Parathyroid adenoma (tissue), 2 donors: ENCODE data around the gene CLEC4G.

ENCODE experiments used
- H2AFZ ChIP-seq: fragments of 300-600 bp; sonication (generic); one replicate; pipeline ENCODE4 v1.7.0; 2017; ENCODE audit warnings: antibody characterized with exemption, mild to moderate bottlenecking
- H3K27ac ChIP-seq: fragments of 300-600 bp; sonication (generic); one replicate; pipeline ENCODE4 v1.7.0; 2017
- H3K27me3 ChIP-seq: fragments of 300-600 bp; sonication (generic); one replicate; pipeline ENCODE4 v1.7.0; 2017; ENCODE audit warnings: low read length; ENCODE audit not compliant: control insufficient read depth, insufficient read depth
- H3K36me3 ChIP-seq: fragments of 300-600 bp; sonication (generic); one replicate; pipeline ENCODE4 v1.7.0; 2017; ENCODE audit warnings: low read length; ENCODE audit not compliant: control insufficient read depth, insufficient read depth
- H3K4me1 ChIP-seq: fragments of 300-600 bp; sonication (generic); one replicate; pipeline ENCODE4 v1.7.0; 2017; ENCODE audit warnings: control low read depth
- H3K4me2 ChIP-seq: fragments of 300-600 bp; sonication (generic); one replicate; pipeline ENCODE4 v1.7.0; 2017; ENCODE audit warnings: low read length
- H3K4me3 ChIP-seq: fragments of 300-600 bp; sonication (generic); one replicate; pipeline ENCODE4 v1.7.0; 2017; ENCODE audit warnings: low read depth, low read length
- H3K79me2 ChIP-seq: fragments of 300-600 bp; sonication (generic); one replicate; pipeline ENCODE4 v1.7.0; 2017; ENCODE audit warnings: control low read depth
- H3K9ac ChIP-seq: fragments of 300-600 bp; sonication (generic); one replicate; pipeline ENCODE4 v1.7.0; 2017; ENCODE audit warnings: mild to moderate bottlenecking
- H3K9me3 ChIP-seq: fragments of 300-600 bp; sonication (generic); one replicate; pipeline ENCODE4 v1.7.0; 2017; ENCODE audit warnings: low read length; ENCODE audit not compliant: control insufficient read depth
- CTCF ChIP-seq: fragments of 300-600 bp; sonication (generic); IDR thresholded peaks from one replicate; pipeline ENCODE4 v1.7.0; 2017; ENCODE audit warnings: antibody characterized with exemption, mild to moderate bottlenecking
- donor health status: primary hyperparathyroidism.

The CLEC4G gene

GRCh38 chr19:7775761-7776160 lies 43.9 kb upstream of the CLEC4G start:
- Histone ChIP-seq H3K4me2 (no peak overlapping the region), H3K79me2 (no peaks in the 10 kb centered on the region), H3K27me3 (no peaks in the 10 kb centered on the region), H3K9ac (no peak overlapping the region), H3K4me3 (no peak overlapping the region), H2AFZ (no peak overlapping the region), H3K4me1 (no peaks in the 10 kb centered on the region), H3K9me3 (no peaks in the 10 kb centered on the region), H3K27ac (no peak overlapping the region), H3K36me3 (no peaks in the 10 kb centered on the region)
- TF ChIP-seq CTCF = no peak

GRCh38 chr19:7773841-7774240 lies 41.9 kb upstream of the CLEC4G start:
- Histone ChIP-seq H3K27ac (no peak overlapping the region), H3K9me3 (no peaks in the 10 kb centered on the region), H3K27me3 (no peaks in the 10 kb centered on the region), H2AFZ (no peak overlapping the region), H3K9ac (no peak overlapping the region), H3K4me3 (no peak overlapping the region), H3K36me3 (no peaks in the 10 kb centered on the region), H3K79me2 (no peaks in the 10 kb centered on the region), H3K4me1 (no peaks in the 10 kb centered on the region), H3K4me2 (no peak overlapping the region)
- TF ChIP-seq CTCF = no peak

GRCh38 chr19:7772752-7773291 lies 40.9 kb upstream of the CLEC4G start:
- Histone ChIP-seq H3K9me3 (no peaks in the 10 kb centered on the region), H3K27me3 (no peaks in the 10 kb centered on the region), H3K79me2 (no peaks in the 10 kb centered on the region), H3K4me3 (no peak overlapping the region), H3K4me1 (no peaks in the 10 kb centered on the region), H3K27ac (no peak overlapping the region), H3K4me2 (no peak overlapping the region), H3K36me3 (no peaks in the 10 kb centered on the region), H2AFZ (no peak overlapping the region), H3K9ac (no peak overlapping the region)
- no peak for TF ChIP-seq CTCF

- no peak overlapping the region for H3K27ac ChIP-seq
Measured at GRCh38 chr19:7771072-7771471, 39.2 kb upstream of the CLEC4G start.

More at GRCh38 chr19:7771072-7771471, 39.2 kb upstream of the CLEC4G start:
- Histone ChIP-seq H3K4me1 (no peaks in the 10 kb centered on the region), H3K36me3 (no peaks in the 10 kb centered on the region), H3K4me2 (no peak overlapping the region), H3K27me3 (no peaks in the 10 kb centered on the region), H2AFZ (no peak overlapping the region), H3K79me2 (no peaks in the 10 kb centered on the region), H3K9me3 (no peaks in the 10 kb centered on the region), H3K4me3 (no peak overlapping the region), H3K9ac (no peak overlapping the region)
- no peak for TF ChIP-seq CTCF
